GM12865 (cell line): Measurements from ENCODE around the gene ANXA3.

Experiments
- DNase-seq: peaks from one replicate; pipeline ENCODE4 v3.0.0; 2010; ENCODE audit warnings: low read depth
- H3K4me3 ChIP-seq: 2 replicates; pipeline ENCODE4 v1.5.1; 2011; ENCODE audit warnings: mild to moderate bottlenecking, low read depth, low read length, control low read depth
- TF ChIP-seq, protein P1 (sequence below): IDR thresholded peaks from 2 replicates; pipeline ENCODE4 v1.5.1; 2011; ENCODE audit warnings: low read length, control low read depth, low read depth, inconsistent platforms; ENCODE audit not compliant: insufficient read depth; ENCODE audit errors: missing control alignments

The ANXA3 gene

GRCh38 chr4:78627966-78628678 is 76.6 kb downstream of the ANXA3 start:
- H3K4me3 ChIP-seq = no peak overlapping the region
- DNase-seq = no peak
- TF ChIP-seq, protein P1, sequence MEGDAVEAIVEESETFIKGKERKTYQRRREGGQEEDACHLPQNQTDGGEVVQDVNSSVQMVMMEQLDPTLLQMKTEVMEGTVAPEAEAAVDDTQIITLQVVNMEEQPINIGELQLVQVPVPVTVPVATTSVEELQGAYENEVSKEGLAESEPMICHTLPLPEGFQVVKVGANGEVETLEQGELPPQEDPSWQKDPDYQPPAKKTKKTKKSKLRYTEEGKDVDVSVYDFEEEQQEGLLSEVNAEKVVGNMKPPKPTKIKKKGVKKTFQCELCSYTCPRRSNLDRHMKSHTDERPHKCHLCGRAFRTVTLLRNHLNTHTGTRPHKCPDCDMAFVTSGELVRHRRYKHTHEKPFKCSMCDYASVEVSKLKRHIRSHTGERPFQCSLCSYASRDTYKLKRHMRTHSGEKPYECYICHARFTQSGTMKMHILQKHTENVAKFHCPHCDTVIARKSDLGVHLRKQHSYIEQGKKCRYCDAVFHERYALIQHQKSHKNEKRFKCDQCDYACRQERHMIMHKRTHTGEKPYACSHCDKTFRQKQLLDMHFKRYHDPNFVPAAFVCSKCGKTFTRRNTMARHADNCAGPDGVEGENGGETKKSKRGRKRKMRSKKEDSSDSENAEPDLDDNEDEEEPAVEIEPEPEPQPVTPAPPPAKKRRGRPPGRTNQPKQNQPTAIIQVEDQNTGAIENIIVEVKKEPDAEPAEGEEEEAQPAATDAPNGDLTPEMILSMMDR = no peak

GRCh38 chr4:78629991-78630541 is 78.5 kb downstream of the ANXA3 start:
- no peak for DNase-seq
- TF ChIP-seq, protein P1 = no peak
- H3K4me3 ChIP-seq = no peak overlapping the region

DNA sequence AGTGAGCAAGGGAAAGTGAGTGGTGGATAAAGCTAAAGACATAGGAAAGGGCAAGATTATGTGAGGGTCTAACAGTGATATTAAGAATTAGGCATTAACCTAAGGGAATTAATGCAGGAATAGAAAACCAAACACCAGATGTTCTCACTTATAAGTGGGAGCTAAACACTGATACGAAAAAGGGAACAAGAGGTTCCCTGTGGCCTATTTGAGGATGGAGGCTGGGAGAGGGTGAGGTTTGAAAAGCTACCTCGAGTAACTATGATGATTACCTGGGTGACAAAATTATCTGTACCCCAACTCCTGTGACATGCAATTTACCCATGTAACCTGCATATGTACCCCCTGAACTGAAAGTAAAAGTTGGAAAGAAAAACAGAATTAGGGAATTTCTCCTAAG is 79.0 kb downstream of the ANXA3 start:
- TF ChIP-seq, protein P1 = no peak
- no peak for DNase-seq
- no peak overlapping the region for H3K4me3 ChIP-seq

DNA sequence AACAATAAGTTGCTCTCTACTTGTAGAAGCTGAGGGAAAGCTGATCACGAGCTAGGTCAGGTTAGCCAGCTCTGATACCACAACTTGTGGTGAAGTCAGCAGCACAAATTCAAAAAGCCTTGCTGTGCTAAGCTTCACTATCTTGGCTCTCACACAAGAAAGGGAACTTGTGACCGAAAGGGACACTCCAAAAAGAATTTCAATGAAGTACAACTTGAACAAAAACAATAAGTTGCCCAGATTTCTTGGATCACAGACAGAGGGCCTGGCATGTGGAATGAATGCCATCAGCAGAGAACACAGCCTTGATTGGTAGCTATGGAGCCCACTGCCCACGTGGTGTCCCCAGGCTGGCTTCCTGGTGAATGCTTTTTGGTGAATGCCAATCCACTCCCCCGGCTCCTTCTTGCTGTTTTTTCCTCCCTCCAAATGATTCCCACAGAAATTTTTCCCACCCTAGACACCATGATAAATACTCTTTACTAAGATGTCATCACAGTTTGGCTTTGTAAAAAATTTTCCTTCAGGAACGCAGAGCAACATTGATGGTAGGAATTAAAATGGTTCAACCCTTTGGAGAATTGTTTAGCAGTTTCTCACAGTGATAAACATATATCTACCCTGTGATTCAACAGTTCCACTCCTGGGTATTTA is 82.6 kb downstream of the ANXA3 start:
- DNase-seq = peak; percentile 38
- TF ChIP-seq, protein P1 = no peak
- H3K4me3 ChIP-seq = no peak overlapping the region

DNA sequence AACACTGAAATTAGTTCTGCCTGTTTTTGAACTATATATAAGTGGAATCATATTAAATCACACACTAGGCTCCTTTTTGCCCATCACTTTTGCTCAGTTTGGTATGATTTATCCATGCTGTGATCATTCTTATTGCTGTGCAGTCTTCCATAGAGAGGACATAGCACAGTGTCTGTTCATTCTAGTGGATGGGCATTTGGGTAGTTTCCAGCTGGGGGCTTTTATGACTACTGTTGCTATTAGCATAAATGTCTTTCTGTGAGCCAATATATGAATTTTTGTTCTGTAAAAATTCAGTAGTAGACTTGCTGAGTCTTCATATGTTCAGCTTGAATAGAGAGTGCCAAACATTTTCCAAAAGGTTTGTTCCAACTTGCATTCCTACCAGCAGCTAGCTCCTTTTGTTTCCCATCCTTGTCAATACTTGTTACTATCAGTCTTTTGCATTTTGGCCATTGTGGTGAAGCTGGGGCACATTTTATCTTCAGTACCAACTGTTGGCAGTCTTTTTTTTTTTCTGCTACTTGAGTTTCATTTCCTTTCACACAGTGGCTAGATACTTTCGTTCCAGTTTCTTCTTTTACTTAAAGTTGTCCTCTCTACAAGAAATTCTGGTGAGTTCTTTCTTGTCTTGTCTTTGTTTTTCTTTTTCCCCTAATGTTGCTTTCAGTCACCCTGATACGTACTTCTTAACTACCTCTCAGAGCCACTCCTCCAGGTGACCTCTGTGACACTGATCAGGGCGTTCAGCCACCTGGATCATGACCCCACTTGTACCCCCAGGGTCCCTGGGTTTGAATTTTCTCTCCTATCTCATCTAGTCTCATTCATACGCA is 87.0 kb downstream of the ANXA3 start:
- DNase-seq = peak; percentile 81
- TF ChIP-seq, protein P1 = no peak
- no peak overlapping the region for H3K4me3 ChIP-seq

GRCh38 chr4:78640714-78641113 is 89.1 kb downstream of the ANXA3 start:
- no peak overlapping the region for H3K4me3 ChIP-seq
- TF ChIP-seq, protein P1 = no peak
- DNase-seq = no peak
